ENCODE measurements around the gene TM9SF3. TPM values are rescaled to one million over a fixed set of nuclear protein-coding genes. Genes with fewer than 3 reads are reported as not detected.

The TM9SF3 gene
- total and polyA plus RNA-seq, 2 of the 4 experiments (the other 2 are of a cell fraction), result 33.7 to 61.8 TPM

DNA sequence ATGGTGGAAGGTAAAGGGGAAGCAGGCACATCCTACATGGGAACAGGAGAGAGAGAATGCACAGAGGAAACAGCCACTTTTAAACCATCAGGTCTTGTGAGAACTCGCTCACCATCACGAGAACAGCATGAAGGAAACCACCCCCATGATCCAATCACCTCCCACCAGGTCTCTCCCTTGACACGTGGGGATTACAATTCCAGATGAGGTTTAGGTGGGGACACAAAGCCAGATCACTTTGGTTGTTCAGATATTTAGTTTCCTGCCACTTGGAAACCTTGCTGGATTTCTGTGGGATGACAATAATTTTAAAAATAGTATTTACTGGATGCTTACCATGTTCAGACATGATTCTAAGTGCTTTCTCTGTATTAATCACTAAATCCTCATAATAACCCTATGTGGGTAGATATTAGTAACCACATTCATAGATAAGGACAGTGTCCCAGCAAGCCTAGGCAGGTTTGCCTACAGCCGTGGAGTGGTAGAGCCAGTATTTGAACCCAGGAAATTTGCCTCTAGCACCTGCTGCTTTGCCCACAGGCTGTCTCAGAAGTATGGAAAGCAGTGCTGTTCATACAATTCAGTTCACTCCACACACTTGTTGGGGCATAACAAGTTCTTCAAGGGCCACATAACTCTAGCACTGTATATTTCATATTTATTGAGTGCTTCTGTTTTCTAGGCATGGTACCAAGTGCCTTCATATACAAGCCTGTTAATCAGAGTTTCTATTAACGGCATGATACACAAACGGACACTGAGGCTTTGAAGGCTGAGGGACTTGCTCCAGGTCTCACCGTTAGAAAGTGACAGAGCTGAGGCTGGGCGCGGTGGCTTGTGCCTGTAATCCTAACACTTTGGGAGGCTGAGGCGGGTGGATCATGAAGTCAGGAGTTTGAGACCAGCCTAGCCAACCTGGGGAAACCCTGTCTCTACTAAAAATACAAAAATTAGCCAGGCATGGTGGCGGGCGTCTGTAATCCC, 81.4 kb downstream of the TM9SF3 start:
- H3K9me3 ChIP-seq (ENCODE audit: control insufficient read depth, insufficient read depth, low read length), result no peaks in the 10 kb centered on the region
- no peak overlapping the region for H2BK15ac ChIP-seq (ENCODE audit: low read depth, low read length)
- no peak overlapping the region for H3K9ac ChIP-seq (ENCODE audit: low read depth, low read length)
- H3K27me3 ChIP-seq (ENCODE audit: control insufficient read depth, insufficient read depth, low read length), result peaks cover 13% of the 10 kb centered on the region
- no peak overlapping the region for H2AFZ ChIP-seq (replicated peaks; ENCODE audit: low read length, poor library complexity)
- BruUV-seq (replicated peaks), result no TSS peak
- H3K4me2 ChIP-seq (ENCODE audit: low read depth, low read length), result no peak overlapping the region
- H3K56ac ChIP-seq (ENCODE audit: extremely low read depth, insufficient read depth, low read length), result no peak overlapping the region
- dilution Hi-C loops (cut with HindIII; ENCODE audit: low sequenced_read_pairs, unreplicated experiment) (no loop called here), in situ Hi-C loops (cut with MboI; ENCODE audit: low sequenced_read_pairs) (no loop called here), intact Hi-C loops (cut with micrococcal nuclease) (no loop called here)
- DNase-seq (no peak), ATAC-seq (ENCODE audit: low read depth) (no peak)
- no peak overlapping the region for H2BK5ac ChIP-seq (ENCODE audit: low read depth, low read length, poor library complexity, severe bottlenecking)
- H3K9me1 ChIP-seq (ENCODE audit: insufficient read depth, low read length), result no peaks in the 10 kb centered on the region
- no peak overlapping the region for H3K23ac ChIP-seq (ENCODE audit: low read depth, low read length)
- TF ChIP-seq RFX5 (IDR thresholded peaks at IDR 0.05; ENCODE audit: low read depth, low read length) (no peak), SMC3 (IDR thresholded peaks at IDR 0.05; ENCODE audit: low read depth, low read length) (no peak), FOS (IDR thresholded peaks at IDR 0.05; ENCODE audit: low read depth, low read length) (no peak), MAFK (IDR thresholded peaks at IDR 0.05; ENCODE audit: low read depth, low read length) (no peak), CTCF (conservative IDR thresholded peaks at IDR 0.05; ENCODE audit: low read depth, low read length) (no peak), USF2 (IDR thresholded peaks at IDR 0.05; ENCODE audit: low read depth, low read length) (no peak), CEBPB (IDR thresholded peaks at IDR 0.05; ENCODE audit: low read depth, low read length) (no peak)
- TF ChIP-seq, protein P1, sequence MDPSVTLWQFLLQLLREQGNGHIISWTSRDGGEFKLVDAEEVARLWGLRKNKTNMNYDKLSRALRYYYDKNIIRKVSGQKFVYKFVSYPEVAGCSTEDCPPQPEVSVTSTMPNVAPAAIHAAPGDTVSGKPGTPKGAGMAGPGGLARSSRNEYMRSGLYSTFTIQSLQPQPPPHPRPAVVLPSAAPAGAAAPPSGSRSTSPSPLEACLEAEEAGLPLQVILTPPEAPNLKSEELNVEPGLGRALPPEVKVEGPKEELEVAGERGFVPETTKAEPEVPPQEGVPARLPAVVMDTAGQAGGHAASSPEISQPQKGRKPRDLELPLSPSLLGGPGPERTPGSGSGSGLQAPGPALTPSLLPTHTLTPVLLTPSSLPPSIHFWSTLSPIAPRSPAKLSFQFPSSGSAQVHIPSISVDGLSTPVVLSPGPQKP (IDR thresholded peaks at IDR 0.05; ENCODE audit: borderline replicate concordance, low read depth, low read length), result no peak
- no peaks in the 10 kb centered on the region for H3K36me3 ChIP-seq (ENCODE audit: control insufficient read depth, insufficient read depth, low read length)
- no peaks in the 10 kb centered on the region for H3K4me1 ChIP-seq (ENCODE audit: control insufficient read depth, insufficient read depth, low read length)
- ChIA-PET POLR2A (ENCODE audit: unreplicated experiment) (no interaction called here), CTCF (no interaction called here)
- H4K20me1 ChIP-seq (ENCODE audit: insufficient read depth, low read length), result no peaks in the 10 kb centered on the region
- no peak overlapping the region for H3K4me3 ChIP-seq (ENCODE audit: insufficient read depth, low read depth, low read length)
- no peaks in the 10 kb centered on the region for H3K79me1 ChIP-seq (ENCODE audit: low read depth in 1 of 2, low read length in 2 of 2)
- no peak overlapping the region for H2AK9ac ChIP-seq (replicated peaks; ENCODE audit: low read depth, low read length, poor library complexity)
- no peak overlapping the region for H2AK5ac ChIP-seq (ENCODE audit: low read depth, low read length)
- no peak overlapping the region for H4K8ac ChIP-seq (ENCODE audit: low read depth in 2 of 2, low read length in 2 of 2)
- no peak overlapping the region for H4K91ac ChIP-seq (ENCODE audit: insufficient read depth, low read depth, low read length)
- no peak overlapping the region for H4K5ac ChIP-seq (ENCODE audit: low read depth, low read length)
- no peak overlapping the region for H3K18ac ChIP-seq (ENCODE audit: low read depth, low read length)
- H2BK120ac ChIP-seq (ENCODE audit: low read depth, low read length), result no peak overlapping the region
- no peak overlapping the region for H3K27ac ChIP-seq (ENCODE audit: insufficient read depth, low read length)
- WGBS, 2 experiments (ENCODE audit: extremely low coverage in 2 of 2, insufficient read length in 1 of 2), result no CpG with 5 or more reads among the region's 12 CpGs
- H3K14ac ChIP-seq (replicated peaks; ENCODE audit: low read depth, low read length), result no peak overlapping the region
- H3K4ac ChIP-seq (ENCODE audit: low read depth, low read length), result no peak overlapping the region
- no peak overlapping the region for H2BK20ac ChIP-seq (ENCODE audit: low read depth, low read length)
